DOHH2 (cell line): ENCODE results near the gene SETD1A.

Source experiments
- EZH2phosphoT487 ChIP-seq: fragments of 200-600 bp; sonication (generic); IDR thresholded peaks from 2 replicates; pipeline ENCODE4 v1.6.1; 2017; ENCODE audit warnings: borderline replicate concordance, mild to moderate bottlenecking, antibody characterized with exemption, low read length, moderate library complexity, mixed read lengths
- TF ChIP-seq, protein P1 (sequence below): fragments of 200-600 bp; sonication (generic); IDR thresholded peaks from one replicate; pipeline ENCODE4 v1.5.1; 2014; ENCODE audit warnings: antibody characterized with exemption, mild to moderate bottlenecking, low read depth, low read length; ENCODE audit not compliant: poor library complexity, severe bottlenecking

DNA sequence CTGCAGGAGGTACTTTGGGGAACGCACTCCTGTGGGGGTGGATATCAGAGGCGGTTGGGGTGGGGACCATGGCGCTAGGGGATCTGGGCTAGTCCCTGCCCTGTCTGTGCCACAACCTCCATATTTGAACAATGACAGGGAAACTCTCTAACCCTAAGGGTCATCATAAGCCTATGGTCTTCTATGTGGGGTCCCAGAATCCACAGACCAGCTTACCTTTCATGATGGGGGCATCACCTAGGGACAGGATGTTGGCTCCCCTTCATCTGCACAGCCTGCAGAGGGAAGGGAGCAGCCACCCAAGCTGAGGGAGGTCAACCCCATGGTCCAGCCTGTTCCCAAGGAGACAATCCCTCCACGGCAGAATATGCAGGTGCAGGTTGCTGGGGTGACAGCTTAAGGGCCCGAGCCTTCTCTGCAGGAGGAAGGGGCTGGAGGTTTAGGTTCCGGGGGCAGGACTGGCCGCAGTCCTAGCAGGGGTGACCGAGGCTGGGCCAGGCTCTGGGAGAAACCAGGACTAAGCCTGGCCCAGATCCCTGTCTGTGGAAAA, 7.0 kb upstream of the SETD1A start:
- TF ChIP-seq, protein P1, sequence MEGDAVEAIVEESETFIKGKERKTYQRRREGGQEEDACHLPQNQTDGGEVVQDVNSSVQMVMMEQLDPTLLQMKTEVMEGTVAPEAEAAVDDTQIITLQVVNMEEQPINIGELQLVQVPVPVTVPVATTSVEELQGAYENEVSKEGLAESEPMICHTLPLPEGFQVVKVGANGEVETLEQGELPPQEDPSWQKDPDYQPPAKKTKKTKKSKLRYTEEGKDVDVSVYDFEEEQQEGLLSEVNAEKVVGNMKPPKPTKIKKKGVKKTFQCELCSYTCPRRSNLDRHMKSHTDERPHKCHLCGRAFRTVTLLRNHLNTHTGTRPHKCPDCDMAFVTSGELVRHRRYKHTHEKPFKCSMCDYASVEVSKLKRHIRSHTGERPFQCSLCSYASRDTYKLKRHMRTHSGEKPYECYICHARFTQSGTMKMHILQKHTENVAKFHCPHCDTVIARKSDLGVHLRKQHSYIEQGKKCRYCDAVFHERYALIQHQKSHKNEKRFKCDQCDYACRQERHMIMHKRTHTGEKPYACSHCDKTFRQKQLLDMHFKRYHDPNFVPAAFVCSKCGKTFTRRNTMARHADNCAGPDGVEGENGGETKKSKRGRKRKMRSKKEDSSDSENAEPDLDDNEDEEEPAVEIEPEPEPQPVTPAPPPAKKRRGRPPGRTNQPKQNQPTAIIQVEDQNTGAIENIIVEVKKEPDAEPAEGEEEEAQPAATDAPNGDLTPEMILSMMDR = no peak
- no peak for TF ChIP-seq EZH2phosphoT487
